Ectodermal cell (in vitro differentiated cells): ENCODE results near the gene SPATS1.
"Not testable (repeated sequence)": the region's sequence is repeated elsewhere in the genome, so short reads cannot be mapped to it uniquely, and the experiment has no call there.

Experiments used
- H3K27ac ChIP-seq: 2 replicates; pipeline ENCODE4 v1.7.0; 2013; ENCODE audit warnings: mild to moderate bottlenecking, low read depth, low read length; ENCODE audit not compliant: insufficient read depth, poor library complexity, severe bottlenecking
- H3K27me3 ChIP-seq: 2 replicates; pipeline ENCODE4 v1.7.0; 2013; ENCODE audit warnings: mild to moderate bottlenecking, low read length; ENCODE audit not compliant: insufficient read depth, control insufficient read depth, poor library complexity, severe bottlenecking
- H3K36me3 ChIP-seq: one replicate; pipeline ENCODE4 v1.7.0; 2013; ENCODE audit warnings: low read length; ENCODE audit not compliant: control insufficient read depth, insufficient read depth
- H3K4me1 ChIP-seq: one replicate; pipeline ENCODE4 v1.7.0; 2013; ENCODE audit warnings: low read length; ENCODE audit not compliant: control insufficient read depth, insufficient read depth
- H3K4me3 ChIP-seq: 2 replicates; pipeline ENCODE4 v1.7.0; 2013; ENCODE audit warnings: low read depth, low read length, control low read depth; ENCODE audit not compliant: insufficient read depth
- H3K9me3 ChIP-seq: 2 replicates; pipeline ENCODE4 v1.7.0; 2013; ENCODE audit warnings: mild to moderate bottlenecking, low read length, moderate library complexity; ENCODE audit not compliant: control insufficient read depth
- WGBS, 2 experiments: methylation state at CpG; one replicate each; pipeline ENCODE4 v1.1.7; 2013; ENCODE audit warnings: missing lambda C conversion rate in 2 of 2; 5-methylcytosine and 5-hydroxymethylcytosine counted together

The SPATS1 gene

GRCh38 chr6:44341095-44341890 lies 1.2 kb upstream of the SPATS1 start:
- 82 to 91% methylated on average over 8 of the region's 8 CpGs for WGBS, 2 experiments
- H3K4me1 ChIP-seq = peaks cover 8% of the 10 kb centered on the region
- no peaks in the 10 kb centered on the region for H3K9me3 ChIP-seq
- no peaks in the 10 kb centered on the region for H3K36me3 ChIP-seq
- no peak overlapping the region for H3K4me3 ChIP-seq
- peak overlapping the region; percentile 8 for H3K27ac ChIP-seq
- no peaks in the 10 kb centered on the region for H3K27me3 ChIP-seq

DNA sequence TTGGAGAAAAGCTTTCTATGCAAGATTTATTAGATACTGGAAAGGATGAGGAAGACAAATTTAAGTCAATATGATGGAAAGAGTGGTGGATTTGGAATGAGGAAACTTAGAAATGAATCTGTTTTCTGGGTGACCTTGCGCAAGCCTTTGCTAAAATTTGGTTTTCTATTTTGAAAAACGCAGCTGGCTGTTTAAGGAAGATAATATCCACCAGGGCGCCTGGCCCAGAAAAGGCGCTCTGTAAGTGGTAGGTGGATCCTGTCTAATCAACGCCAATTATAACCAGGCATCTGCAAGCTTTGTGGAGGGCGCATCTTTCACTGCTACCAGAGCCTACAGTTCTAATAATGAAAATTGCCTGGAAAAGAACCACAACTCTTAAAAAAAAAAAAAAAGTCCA lies 398 bp upstream of the SPATS1 start:
- H3K4me3 ChIP-seq = no peak overlapping the region

DNA sequence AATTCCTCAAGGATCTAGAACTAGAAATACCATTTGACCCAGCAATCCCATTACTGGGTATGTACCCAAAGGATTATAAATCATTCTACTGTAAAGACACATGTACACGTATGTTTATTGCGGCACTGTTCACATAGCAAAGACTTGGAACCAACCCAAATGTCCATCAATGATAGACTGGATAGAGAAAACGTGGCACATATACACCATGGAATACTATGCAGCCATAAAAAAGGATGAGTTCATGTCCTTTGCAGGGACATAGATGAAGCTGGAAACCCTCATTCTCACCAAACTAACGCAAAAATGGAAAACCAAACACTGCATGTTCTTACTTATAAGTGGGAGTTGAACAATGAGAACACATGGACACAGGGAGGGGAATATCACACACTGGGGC lies 4.4 kb downstream of the SPATS1 start:
- H3K36me3 ChIP-seq, H3K9me3 ChIP-seq, H3K4me3 ChIP-seq, H3K27ac ChIP-seq, H3K27me3 ChIP-seq, H3K4me1 ChIP-seq: not testable (repeated sequence)
- WGBS, 2 experiments = 84 to 85% methylated on average over 2 to 4 of the region's 4 CpGs

More for the DNA sequence above, 398 bp upstream of the SPATS1 start:
- Histone ChIP-seq H3K36me3 (no peaks in the 10 kb centered on the region), H3K9me3 (no peaks in the 10 kb centered on the region), H3K4me1 (peaks cover 2% of the 10 kb centered on the region), H3K27me3 (no peaks in the 10 kb centered on the region), H3K27ac (no peak overlapping the region)
- WGBS, 2 experiments = 90 to 95% methylated on average over 6 of the region's 6 CpGs

DNA sequence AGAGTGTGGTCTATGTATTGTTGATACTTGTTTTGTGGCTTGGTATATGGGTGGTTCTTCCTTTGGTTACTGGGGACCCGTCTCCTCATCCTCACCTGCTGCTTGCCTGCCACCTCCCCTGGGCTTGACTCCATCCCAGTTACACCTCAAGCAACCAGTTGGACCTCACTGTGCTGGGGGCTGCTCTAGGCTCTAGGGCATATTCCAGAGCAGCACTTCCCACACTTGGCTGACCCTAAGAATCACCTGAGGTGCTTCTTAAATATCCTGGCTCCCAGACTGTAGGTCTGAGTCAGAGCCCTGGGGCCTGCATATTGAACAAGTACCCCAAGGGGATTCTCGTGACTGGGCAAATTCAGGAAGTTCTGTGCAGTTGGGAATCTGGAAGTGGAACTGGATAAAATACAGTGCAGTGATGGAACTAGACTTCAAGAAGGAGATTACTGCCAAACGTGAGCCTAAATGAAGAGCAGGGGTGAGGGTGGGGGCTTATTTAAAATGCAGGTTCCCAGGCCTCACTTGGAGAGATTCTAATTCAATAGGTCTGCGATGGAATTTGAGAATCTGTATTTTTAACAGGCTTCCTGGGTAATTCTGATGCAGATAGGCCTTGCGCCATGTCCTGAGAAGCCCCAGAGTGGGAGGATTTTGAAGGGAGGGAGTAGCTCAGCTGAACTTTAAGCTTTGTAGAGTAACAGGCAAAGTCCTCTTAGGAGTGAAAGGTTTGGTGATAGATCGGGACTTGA lies 7.6 kb downstream of the SPATS1 start:
- Histone ChIP-seq H3K4me3 (no peak overlapping the region), H3K27me3 (no peaks in the 10 kb centered on the region), H3K4me1 (no peaks in the 10 kb centered on the region), H3K36me3 (no peaks in the 10 kb centered on the region), H3K27ac (no peak overlapping the region), H3K9me3 (no peaks in the 10 kb centered on the region)
- WGBS, 2 experiments = 72 to 73% methylated on average over 6 of the region's 6 CpGs

DNA sequence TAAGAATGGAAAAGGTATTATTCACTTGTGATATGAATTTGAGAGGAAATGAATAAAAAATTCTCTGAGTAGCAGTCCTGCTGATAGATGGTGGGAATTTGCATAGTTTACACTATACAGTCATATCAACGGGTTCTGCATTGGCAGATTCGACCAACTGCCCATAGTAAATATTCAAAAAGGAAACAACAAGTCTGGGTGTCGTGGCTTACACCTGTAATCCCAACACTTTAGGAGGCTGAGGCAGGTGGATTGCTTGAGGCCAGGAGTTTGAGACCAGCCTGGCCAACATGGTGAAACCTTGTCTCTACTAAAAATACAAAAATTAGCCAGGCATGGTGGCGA lies 8.2 kb downstream of the SPATS1 start:
- H3K9me3 ChIP-seq, H3K27ac ChIP-seq, H3K36me3 ChIP-seq, H3K4me3 ChIP-seq, H3K27me3 ChIP-seq, H3K4me1 ChIP-seq: not testable (repeated sequence)
- WGBS, 2 experiments = 77 to 91% methylated on average over 4 of the region's 4 CpGs

DNA sequence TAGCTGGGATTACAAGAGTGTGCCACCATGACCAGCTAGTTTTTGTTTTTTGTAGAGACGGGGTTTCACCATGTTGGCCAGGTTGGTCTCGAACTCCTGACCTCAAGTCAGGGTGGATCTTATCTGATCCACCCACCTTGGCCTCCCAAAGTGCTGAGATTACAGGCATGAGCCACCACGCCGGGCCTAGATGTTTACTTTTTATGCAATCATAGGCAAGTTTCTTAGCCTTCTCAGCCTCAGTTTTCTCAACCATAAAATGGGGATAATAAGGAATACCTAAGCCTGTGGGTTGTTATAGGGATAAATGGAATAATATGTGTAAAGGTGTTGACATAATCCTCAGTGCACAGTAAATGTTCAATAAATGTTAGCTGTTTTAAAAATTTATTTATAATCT lies 9.8 kb downstream of the SPATS1 start:
- no peak overlapping the region for H3K27ac ChIP-seq
- no peaks in the 10 kb centered on the region for H3K27me3 ChIP-seq
- H3K9me3 ChIP-seq = no peaks in the 10 kb centered on the region
- H3K4me3 ChIP-seq = no peak overlapping the region
- no peaks in the 10 kb centered on the region for H3K4me1 ChIP-seq
- 84 to 96% methylated on average over 4 of the region's 4 CpGs for WGBS, 2 experiments
- no peaks in the 10 kb centered on the region for H3K36me3 ChIP-seq

GRCh38 chr6:44353336-44353735 lies 10.9 kb downstream of the SPATS1 start:
- no peak overlapping the region for H3K4me3 ChIP-seq
- H3K36me3 ChIP-seq = no peaks in the 10 kb centered on the region
- H3K27me3 ChIP-seq = no peaks in the 10 kb centered on the region
- 63 to 90% methylated on average over 2 of the region's 2 CpGs for WGBS, 2 experiments
- H3K27ac ChIP-seq = no peak overlapping the region
- no peaks in the 10 kb centered on the region for H3K9me3 ChIP-seq
- no peaks in the 10 kb centered on the region for H3K4me1 ChIP-seq

DNA sequence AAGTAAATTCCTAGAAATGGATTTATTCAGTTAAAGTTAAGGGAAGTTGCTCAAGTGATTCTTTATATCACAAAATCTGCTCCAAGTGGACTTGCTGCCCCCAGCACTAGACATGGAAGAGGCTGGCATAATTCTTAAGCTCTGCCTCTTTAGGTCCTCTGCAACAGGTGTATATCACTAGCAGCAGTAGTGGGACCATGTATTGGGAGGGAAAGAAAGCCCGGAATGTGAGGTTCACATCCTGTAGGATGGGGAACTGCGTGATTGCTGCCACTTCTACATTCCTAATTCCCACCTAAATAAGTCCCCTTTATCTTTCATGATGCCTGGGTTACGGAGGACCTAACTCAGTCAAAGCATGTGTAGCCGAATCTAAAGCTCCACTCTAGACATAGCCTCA lies 13.2 kb downstream of the SPATS1 start:
- Histone ChIP-seq H3K4me3 (no peak overlapping the region), H3K4me1 (no peaks in the 10 kb centered on the region), H3K36me3 (no peaks in the 10 kb centered on the region), H3K27me3 (no peaks in the 10 kb centered on the region), H3K27ac (no peak overlapping the region), H3K9me3 (no peaks in the 10 kb centered on the region)
- WGBS, 2 experiments = 76% methylated on average over 4 of the region's 4 CpGs

- H3K9me3 ChIP-seq = no peaks in the 10 kb centered on the region
- no peak overlapping the region for H3K4me3 ChIP-seq
- no peaks in the 10 kb centered on the region for H3K36me3 ChIP-seq
- 80 to 82% methylated on average over 1 of the region's 1 CpG for WGBS, 2 experiments
- no peaks in the 10 kb centered on the region for H3K4me1 ChIP-seq
- H3K27ac ChIP-seq = no peak overlapping the region
- no peaks in the 10 kb centered on the region for H3K27me3 ChIP-seq
Measured at GRCh38 chr6:44356487-44356886, 14.0 kb downstream of the SPATS1 start.

DNA sequence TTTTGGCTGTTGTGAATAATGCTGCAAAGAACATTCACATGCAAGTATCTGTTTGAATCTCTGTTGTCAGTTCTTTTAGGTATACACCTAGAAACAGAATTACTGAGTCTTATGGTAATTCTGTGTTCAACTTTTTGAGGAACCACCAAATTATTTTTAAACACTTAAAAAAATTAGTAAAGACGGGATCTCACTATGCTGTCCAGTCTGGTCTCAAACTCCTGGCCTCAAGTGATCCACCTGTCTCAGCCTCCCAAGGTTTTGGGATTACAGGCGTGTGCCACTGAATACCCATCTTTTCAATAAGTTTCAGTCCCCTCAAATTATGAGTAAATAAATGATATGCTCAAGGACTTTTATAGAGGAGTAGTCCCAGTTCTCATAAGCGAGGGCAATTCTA lies 17.5 kb downstream of the SPATS1 start:
- Histone ChIP-seq H3K27me3 (no peaks in the 10 kb centered on the region), H3K4me3 (no peak overlapping the region), H3K36me3 (no peaks in the 10 kb centered on the region), H3K4me1 (no peaks in the 10 kb centered on the region), H3K27ac (no peak overlapping the region), H3K9me3 (no peaks in the 10 kb centered on the region)
- WGBS, 2 experiments = 89 to 92% methylated on average over 3 of the region's 3 CpGs
